ENCODE data around the gene COL6A1.

The COL6A1 gene

DNA sequence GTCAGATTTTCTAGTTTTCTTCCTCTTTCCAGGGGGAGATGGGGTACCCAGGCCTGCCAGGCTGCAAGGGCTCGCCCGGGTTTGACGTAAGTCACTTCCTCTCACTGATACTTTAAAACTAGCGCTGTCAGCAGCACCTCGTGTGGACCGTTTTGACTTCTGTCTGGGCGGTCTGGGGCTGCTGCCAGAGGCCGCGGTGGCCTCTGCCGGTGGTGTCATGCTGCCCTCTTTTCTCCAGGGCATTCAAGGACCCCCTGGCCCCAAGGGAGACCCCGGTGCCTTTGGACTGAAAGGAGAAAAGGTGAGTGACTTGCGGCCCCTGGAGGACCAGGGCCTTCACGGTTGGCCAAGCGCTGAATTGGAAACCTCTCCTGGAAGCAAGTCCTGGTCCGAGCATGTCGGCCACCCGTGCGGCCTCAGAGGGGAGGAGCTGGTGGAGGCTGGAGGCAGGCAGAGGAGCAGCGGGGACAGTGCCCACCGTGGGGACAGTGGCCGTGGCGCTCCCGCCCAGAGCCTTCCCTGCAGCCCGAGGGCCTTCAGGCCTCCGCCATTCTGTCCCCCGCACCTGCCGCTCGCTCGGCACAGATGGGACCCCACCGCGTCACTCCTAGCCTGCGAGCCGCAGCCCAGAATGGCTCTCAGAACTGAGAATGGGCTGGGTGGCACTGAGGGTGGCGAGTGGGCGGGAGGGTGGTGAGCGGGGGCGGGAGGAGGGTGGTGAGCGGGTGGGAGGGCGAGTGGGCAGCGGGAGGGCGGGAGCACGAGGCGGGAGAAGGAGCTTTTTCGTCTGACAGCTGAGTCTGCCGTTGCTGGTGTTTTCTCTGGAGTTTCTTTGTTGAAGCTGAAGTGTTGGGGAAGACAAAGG, 9.4 kb downstream of the COL6A1 start:
- no peaks in the 10 kb centered on the region for H3K27me3 ChIP-seq (ENCODE audit: control insufficient read depth, insufficient read depth, low read length)
- no peaks in the 10 kb centered on the region; the same call in 1 of the 2 replicates for H3K4me1 ChIP-seq (ENCODE audit: control insufficient read depth, insufficient read depth, low read length)
- H3K36me3 ChIP-seq (ENCODE audit: control insufficient read depth, insufficient read depth, low read length): peaks cover 27% of the 10 kb centered on the region
- no peaks in the 10 kb centered on the region for H3K9me3 ChIP-seq (ENCODE audit: control insufficient read depth, insufficient read depth, low read length)
- WGBS (ENCODE audit: insufficient coverage, insufficient read length): no CpG with 5 or more reads among the region's 45 CpGs
- H3K27ac ChIP-seq (ENCODE audit: low read length): no peak overlapping the region
- DNase-seq (ENCODE audit: low read depth, low spot score): no peak
- H3K4me3 ChIP-seq (ENCODE audit: low read length): no peak overlapping the region

DNA sequence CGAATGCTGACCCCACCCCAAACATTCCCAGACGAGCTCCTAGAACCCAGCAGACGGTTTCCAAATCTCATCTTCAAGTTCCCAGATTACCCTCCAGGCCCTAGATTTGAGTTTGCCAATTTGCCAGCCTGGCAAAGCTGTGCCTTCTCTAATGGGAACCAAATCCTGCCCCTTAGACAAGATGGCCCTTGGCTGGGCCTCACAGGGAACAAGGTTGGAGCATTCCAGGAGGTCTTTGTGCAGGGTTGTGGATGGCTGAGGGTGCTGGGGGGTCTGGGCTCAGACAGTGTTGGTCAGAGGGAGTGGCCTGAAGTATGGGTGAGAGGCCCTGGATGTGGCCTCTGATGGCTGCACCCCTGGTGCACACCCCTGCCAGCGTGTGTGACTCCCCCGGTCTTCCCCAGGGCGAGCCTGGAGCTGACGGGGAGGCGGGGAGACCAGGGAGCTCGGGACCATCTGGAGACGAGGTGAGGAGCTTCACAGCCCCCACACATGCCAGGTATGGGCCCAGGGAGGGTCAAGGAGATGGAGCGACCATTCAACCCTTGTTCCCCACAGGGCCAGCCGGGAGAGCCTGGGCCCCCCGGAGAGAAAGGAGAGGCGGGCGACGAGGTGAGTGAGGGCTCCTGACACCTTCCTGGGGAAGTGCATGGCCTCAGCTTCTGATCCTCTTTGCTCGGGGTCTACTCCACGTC, 10.2 kb downstream of the COL6A1 start:
- H3K27ac ChIP-seq (ENCODE audit: low read length): no peak overlapping the region
- no peaks in the 10 kb centered on the region for H3K27me3 ChIP-seq (ENCODE audit: control insufficient read depth, insufficient read depth, low read length)
- H3K36me3 ChIP-seq (ENCODE audit: control insufficient read depth, insufficient read depth, low read length): peaks cover 27% of the 10 kb centered on the region
- H3K4me1 ChIP-seq (ENCODE audit: control insufficient read depth, insufficient read depth, low read length): no peaks in the 10 kb centered on the region; the same call in 1 of the 2 replicates
- H3K9me3 ChIP-seq (ENCODE audit: control insufficient read depth, insufficient read depth, low read length): no peaks in the 10 kb centered on the region
- WGBS (ENCODE audit: insufficient coverage, insufficient read length): no CpG with 5 or more reads among the region's 18 CpGs
- DNase-seq (ENCODE audit: low read depth, low spot score): no peak
- H3K4me3 ChIP-seq (ENCODE audit: low read length): no peak overlapping the region

DNA sequence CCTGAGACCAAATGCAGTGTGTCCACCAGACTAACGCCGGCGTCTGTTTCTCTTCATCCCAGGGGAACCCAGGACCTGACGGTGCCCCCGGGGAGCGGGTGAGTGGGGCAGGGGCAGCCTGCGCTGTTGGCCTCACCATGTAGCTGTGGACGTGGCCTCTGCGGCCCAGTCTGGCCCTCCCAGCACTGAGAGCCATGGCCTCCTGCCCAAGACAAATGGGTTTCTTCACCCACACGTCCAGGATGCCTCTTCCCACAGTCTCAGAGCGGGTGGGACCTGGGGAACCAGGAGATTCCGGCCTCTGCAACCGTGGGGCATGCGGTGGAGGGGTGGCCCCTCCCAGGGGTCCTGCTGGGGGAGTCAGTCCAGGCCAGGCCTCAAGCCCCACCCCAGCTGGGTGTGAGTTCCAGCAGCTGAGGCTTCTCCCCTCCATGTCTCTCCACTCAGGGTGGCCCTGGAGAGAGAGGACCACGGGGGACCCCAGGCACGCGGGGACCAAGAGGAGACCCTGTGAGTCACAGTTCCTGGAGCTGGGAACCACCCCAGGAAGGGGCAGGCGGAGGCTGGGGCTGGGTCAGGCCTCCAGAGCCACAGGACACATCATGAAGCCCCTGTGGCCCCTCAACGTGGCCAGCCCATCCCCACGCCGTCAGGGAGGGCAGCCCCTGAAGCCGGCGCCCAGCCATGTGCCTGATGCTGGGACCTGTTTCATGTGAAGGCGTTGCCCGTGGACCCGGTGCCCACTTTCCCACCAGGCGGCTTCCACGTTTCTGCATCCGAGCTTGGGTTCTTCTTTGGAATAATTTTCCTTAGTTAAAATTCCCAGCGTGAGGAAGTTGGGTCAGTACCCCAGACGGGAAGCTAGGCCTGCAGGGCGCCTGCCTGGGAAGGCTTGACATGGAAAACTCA, 11.0 kb downstream of the COL6A1 start:
- Histone ChIP-seq H3K9me3 (ENCODE audit: control insufficient read depth, insufficient read depth, low read length) (no peaks in the 10 kb centered on the region), H3K4me3 (ENCODE audit: low read length) (no peak overlapping the region), H3K4me1 (ENCODE audit: control insufficient read depth, insufficient read depth, low read length) (no peaks in the 10 kb centered on the region), H3K27me3 (ENCODE audit: control insufficient read depth, insufficient read depth, low read length) (no peaks in the 10 kb centered on the region), H3K27ac (ENCODE audit: low read length) (no peak overlapping the region), H3K36me3 (ENCODE audit: control insufficient read depth, insufficient read depth, low read length) (peaks cover 20% of the 10 kb centered on the region)
- no CpG with 5 or more reads among the region's 32 CpGs for WGBS (ENCODE audit: insufficient coverage, insufficient read length)
- DNase-seq (ENCODE audit: low read depth, low spot score): no peak

DNA sequence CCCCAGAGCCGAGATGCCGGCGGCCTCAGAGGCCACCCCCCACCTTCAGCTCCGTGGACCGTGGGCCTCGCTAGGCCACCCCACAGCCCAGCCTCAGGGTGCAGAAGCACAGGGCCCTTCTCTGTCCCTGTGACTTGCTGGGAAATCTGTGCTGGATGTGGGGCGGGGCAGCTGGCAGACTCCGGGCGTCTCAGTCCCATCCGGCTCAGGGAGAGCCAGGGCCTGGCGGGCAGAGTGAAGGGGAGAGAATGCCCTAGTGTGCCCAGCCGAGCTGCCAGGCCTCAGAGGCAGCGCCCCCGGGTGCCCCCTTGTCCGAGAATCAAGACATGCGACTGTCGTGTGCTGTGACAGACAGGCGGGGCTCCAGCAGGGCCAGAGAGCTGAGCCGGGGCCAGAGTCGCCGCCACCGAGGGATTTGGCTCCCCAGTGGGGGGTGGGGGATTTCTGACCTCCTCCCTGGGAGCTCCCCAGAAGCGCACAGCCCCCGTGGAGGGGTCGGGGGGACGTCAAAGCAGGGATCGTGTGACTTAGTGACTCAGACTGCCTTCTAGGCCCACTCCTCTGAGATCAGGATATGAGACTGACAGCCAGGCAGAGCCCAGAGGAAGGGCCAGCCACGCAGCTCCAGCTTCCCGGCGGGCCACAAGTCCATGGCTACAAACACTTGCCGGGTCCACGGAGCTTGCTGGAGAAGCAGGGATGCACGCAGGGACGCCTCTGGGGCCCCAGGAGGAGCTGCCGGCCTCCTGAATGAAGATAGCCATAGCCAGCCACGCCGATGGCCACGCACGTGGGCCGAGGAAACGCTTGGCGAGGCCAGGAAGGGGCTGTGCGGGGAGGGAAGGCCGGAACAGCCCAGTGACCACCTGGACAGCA, 11.9 kb downstream of the COL6A1 start:
- Histone ChIP-seq H3K4me3 (ENCODE audit: low read length) (no peak overlapping the region), H3K4me1 (ENCODE audit: control insufficient read depth, insufficient read depth, low read length) (no peaks in the 10 kb centered on the region), H3K36me3 (ENCODE audit: control insufficient read depth, insufficient read depth, low read length) (peaks cover 23% of the 10 kb centered on the region), H3K27ac (ENCODE audit: low read length) (no peak overlapping the region), H3K9me3 (ENCODE audit: control insufficient read depth, insufficient read depth, low read length) (no peaks in the 10 kb centered on the region), H3K27me3 (ENCODE audit: control insufficient read depth, insufficient read depth, low read length) (no peaks in the 10 kb centered on the region)
- WGBS (ENCODE audit: insufficient coverage, insufficient read length): no CpG with 5 or more reads among the region's 44 CpGs
- DNase-seq (ENCODE audit: low read depth, low spot score): no peak

DNA sequence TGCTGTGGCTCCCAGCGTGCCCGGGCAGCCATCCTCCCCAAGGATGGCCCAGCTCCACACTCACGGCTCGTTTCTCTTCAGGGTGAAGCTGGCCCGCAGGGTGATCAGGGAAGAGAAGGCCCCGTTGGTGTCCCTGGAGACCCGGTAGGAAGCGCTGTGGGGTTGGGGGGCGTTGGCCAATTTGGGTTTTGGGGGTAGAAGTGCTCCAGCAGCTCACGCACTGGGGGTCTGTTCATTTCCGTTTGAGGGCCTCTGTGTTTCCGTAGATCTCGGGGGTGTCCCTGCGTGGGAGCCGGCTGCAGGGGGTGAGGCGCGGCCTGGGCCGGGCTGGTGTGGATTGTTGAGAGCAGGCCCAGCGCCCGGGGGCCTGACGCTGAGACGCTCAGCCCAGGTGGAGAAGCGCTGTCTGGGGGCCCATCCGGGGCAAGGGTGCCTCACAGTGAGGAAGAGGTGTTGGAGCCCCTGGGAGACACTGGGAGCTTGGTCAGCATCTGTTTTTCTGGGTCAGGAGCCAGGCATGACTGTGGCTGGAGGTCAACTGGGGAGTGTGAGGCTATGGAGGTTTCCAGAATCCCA, 12.6 kb downstream of the COL6A1 start:
- no CpG with 5 or more reads among the region's 24 CpGs for WGBS (ENCODE audit: insufficient coverage, insufficient read length)
- H3K36me3 ChIP-seq (ENCODE audit: control insufficient read depth, insufficient read depth, low read length): peaks cover 20% of the 10 kb centered on the region
- no peaks in the 10 kb centered on the region for H3K27me3 ChIP-seq (ENCODE audit: control insufficient read depth, insufficient read depth, low read length)
- no peaks in the 10 kb centered on the region for H3K4me1 ChIP-seq (ENCODE audit: control insufficient read depth, insufficient read depth, low read length)
- no peak for DNase-seq (ENCODE audit: low read depth, low spot score)
- H3K27ac ChIP-seq (ENCODE audit: low read length): no peak overlapping the region
- no peaks in the 10 kb centered on the region for H3K9me3 ChIP-seq (ENCODE audit: control insufficient read depth, insufficient read depth, low read length)
- H3K4me3 ChIP-seq (ENCODE audit: low read length): no peak overlapping the region

DNA sequence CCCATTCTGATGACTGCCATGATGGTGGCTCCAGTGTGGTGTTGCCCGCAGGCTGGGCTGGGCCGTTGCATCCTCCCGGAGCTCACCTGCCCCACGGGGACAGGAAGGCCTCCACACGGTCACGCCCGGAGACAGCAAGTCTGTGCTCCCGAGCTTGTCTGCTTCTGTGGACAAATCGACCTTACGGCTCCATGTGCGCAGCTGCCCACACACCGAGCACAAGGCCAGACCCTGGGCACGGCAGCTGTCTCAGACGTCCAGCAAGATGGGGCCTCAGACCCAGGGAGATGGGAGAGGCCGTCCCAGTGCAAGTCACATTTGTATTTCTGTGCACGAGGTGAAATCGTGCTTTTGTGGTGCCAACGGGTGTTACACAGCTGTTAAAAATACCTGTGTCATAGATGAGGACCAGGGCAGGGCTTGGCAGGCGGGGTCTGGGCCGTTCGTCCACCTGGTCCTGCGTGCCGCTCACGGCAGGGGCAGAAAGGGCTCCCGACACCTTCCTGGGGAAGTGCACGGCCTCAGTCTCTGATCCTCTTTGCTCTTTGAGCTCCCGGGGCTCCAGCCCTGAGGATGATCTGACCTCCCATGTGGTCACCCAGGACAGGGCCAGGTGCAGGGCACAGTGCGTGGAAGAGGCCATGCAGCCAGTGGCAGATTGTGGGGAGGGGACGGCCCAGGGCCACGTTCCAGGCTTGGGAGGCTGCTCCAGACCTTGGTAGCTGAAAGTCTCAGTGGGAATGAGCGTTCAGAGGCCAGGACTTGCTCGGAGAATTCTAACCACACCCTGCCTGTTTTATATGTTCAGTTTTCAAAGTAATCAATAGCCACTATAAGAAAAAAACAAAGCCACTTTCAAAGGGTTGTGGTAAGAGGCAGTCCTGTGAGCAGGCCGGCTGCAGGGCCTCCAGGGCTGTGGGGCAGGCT, 13.5 kb downstream of the COL6A1 start:
- no peaks in the 10 kb centered on the region for H3K27me3 ChIP-seq (ENCODE audit: control insufficient read depth, insufficient read depth, low read length)
- WGBS (ENCODE audit: insufficient coverage, insufficient read length): no CpG with 5 or more reads among the region's 33 CpGs
- H3K27ac ChIP-seq (ENCODE audit: low read length): no peak overlapping the region
- H3K9me3 ChIP-seq (ENCODE audit: control insufficient read depth, insufficient read depth, low read length): no peaks in the 10 kb centered on the region
- DNase-seq (ENCODE audit: low read depth, low spot score): no peak
- H3K36me3 ChIP-seq (ENCODE audit: control insufficient read depth, insufficient read depth, low read length): peaks cover 19% of the 10 kb centered on the region
- H3K4me1 ChIP-seq (ENCODE audit: control insufficient read depth, insufficient read depth, low read length): no peaks in the 10 kb centered on the region
- no peak overlapping the region for H3K4me3 ChIP-seq (ENCODE audit: low read length)

DNA sequence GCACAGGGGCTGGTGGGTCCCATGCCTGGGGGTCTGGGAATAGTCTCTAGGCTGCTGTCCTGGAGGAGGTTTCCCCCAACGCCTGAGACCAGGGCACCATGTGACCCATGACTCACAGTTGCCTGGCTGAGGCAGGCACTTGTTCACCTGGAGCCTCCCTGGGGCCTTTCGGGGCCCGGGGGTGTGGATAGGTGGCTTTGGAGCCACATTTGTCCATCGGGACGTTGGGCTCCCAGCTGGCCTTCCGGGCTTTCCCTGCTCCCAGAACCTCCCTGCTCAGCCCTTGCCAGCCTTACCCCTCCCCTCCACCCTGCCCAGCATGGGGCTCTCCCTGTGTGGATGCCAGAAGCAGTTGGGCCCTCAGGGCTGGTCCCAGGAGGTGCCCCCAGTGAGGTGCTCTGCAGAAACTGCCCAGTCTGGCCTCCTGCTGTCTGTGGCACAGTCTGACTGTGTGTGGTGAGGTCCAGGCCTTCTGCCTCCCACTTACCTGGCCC, 14.2 kb downstream of the COL6A1 start:
- no peaks in the 10 kb centered on the region for H3K4me1 ChIP-seq (ENCODE audit: control insufficient read depth, insufficient read depth, low read length)
- H3K27me3 ChIP-seq (ENCODE audit: control insufficient read depth, insufficient read depth, low read length): no peaks in the 10 kb centered on the region
- H3K4me3 ChIP-seq (ENCODE audit: low read length): no peak overlapping the region
- no CpG with 5 or more reads among the region's 6 CpGs for WGBS (ENCODE audit: insufficient coverage, insufficient read length)
- no peaks in the 10 kb centered on the region for H3K9me3 ChIP-seq (ENCODE audit: control insufficient read depth, insufficient read depth, low read length)
- peaks cover 16% of the 10 kb centered on the region for H3K36me3 ChIP-seq (ENCODE audit: control insufficient read depth, insufficient read depth, low read length)
- DNase-seq (ENCODE audit: low read depth, low spot score): no peak
- H3K27ac ChIP-seq (ENCODE audit: low read length): no peak overlapping the region

DNA sequence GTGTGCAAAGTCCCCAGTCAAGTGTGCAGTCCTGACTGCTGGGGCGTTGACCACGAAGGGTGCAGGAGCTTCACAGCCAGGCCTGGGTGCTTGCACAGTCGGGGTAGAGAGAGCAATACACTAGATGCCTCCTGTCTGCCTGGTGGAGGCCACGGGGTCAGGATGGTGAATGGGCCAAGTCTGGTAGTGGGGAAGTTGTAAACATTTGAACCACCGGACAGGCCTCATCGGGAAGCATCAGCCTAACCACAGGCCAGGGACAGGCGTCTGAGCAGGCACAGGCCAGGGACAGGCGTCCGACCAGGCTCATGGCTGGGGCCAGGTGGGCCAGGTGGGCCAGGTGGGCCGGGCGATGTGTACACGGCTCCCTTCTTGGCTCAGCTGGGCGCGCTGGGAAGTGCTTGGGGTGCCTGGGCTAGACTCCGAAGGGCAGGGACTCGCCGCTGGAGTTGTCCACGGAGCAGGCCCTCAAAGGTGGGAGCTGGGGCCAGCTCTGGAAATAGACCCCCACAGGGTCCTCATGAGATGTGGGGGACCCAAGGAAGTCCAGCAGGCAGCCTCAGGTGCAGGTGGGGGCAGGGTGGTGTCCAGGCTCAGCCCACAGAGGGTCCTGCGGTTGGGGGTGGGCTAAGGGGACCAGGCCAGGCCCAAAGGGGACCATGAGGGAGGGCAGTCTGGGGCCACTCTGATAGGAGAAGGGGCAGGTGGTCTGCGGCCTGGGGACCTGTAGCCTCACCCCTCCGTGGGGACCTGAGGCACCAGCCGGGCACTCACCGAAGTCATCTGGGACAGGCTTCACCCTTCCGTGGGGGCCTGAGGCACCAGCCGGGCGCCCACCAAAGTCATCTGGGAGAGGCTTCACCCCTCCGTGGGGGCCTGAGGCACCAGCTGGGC, 15.0 kb downstream of the COL6A1 start:
- Histone ChIP-seq H3K9me3 (ENCODE audit: control insufficient read depth, insufficient read depth, low read length) (no peaks in the 10 kb centered on the region), H3K27ac (ENCODE audit: low read length) (no peak overlapping the region), H3K4me3 (ENCODE audit: low read length) (no peak overlapping the region), H3K4me1 (ENCODE audit: control insufficient read depth, insufficient read depth, low read length) (no peaks in the 10 kb centered on the region), H3K27me3 (ENCODE audit: control insufficient read depth, insufficient read depth, low read length) (no peaks in the 10 kb centered on the region), H3K36me3 (ENCODE audit: control insufficient read depth, insufficient read depth, low read length) (peaks cover 14% of the 10 kb centered on the region)
- DNase-seq (ENCODE audit: low read depth, low spot score): no peak
- WGBS (ENCODE audit: insufficient coverage, insufficient read length): no CpG with 5 or more reads among the region's 27 CpGs

All from iPS DF 6.9 (cell line).